Neural cell (in vitro differentiated cells): ENCODE results near the gene CLDND2.

Source experiments
- EP300 ChIP-seq: fragments of 450-650 bp; conservative IDR thresholded peaks from 2 replicates; pipeline ENCODE4 v1.6.1; 2014; ENCODE audit warnings: antibody characterized with exemption, mild to moderate bottlenecking, moderate library complexity; ENCODE audit not compliant: poor library complexity, severe bottlenecking
- REST ChIP-seq: IDR thresholded peaks from 2 replicates; pipeline ENCODE4 v1.6.1; 2012; ENCODE audit warnings: borderline replicate concordance
- TF ChIP-seq, protein P1 (sequence below): fragments of 450-650 bp; IDR thresholded peaks from 2 replicates; pipeline ENCODE4 v1.5.1; 2014; ENCODE audit warnings: antibody characterized with exemption, mild to moderate bottlenecking, moderate library complexity; ENCODE audit not compliant: poor library complexity, severe bottlenecking

DNA sequence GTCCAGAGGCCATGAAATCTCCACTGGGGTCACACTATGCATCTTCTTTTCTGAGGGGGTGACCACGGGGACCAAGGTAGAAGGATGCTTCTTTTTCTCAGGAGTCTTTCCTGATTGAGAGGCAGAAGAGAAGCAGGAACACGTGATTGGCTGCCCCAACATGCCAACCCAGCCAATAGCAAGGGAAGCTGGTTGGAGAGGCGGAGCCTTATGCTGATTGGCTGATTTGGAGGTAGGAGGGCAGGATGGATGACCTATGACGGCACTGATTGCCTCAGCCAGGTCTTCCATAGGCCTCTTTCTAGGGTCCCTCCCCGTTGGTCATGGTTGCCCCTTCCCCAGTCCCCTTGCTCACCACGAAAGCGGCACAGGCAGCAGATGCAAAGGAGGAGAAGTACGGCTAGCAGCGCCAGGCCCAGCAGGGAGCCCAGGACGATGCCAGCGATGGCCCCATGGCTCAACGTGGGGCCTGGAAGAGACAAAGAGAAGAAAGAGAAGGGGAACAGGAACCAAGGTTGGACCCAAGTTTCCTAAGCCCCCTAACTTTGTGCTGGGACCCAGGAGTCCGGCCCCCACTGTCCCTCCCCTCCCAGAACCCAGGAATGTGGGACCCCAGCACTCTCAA, 34.9 kb downstream of the CLDND2 start:
- no peak for TF ChIP-seq EP300
- no peak for TF ChIP-seq REST
- TF ChIP-seq, protein P1, sequence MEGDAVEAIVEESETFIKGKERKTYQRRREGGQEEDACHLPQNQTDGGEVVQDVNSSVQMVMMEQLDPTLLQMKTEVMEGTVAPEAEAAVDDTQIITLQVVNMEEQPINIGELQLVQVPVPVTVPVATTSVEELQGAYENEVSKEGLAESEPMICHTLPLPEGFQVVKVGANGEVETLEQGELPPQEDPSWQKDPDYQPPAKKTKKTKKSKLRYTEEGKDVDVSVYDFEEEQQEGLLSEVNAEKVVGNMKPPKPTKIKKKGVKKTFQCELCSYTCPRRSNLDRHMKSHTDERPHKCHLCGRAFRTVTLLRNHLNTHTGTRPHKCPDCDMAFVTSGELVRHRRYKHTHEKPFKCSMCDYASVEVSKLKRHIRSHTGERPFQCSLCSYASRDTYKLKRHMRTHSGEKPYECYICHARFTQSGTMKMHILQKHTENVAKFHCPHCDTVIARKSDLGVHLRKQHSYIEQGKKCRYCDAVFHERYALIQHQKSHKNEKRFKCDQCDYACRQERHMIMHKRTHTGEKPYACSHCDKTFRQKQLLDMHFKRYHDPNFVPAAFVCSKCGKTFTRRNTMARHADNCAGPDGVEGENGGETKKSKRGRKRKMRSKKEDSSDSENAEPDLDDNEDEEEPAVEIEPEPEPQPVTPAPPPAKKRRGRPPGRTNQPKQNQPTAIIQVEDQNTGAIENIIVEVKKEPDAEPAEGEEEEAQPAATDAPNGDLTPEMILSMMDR, result no peak
